Hepatocyte (in vitro differentiated cells): ENCODE data around the gene CCDC148.

Experiments
- CTCF ChIP-seq: fragments of 200-600 bp; sonication (generic); IDR thresholded peaks from 2 replicates; pipeline ENCODE4 v1.5.1; 2016; ENCODE audit warnings: antibody characterized with exemption, mild to moderate bottlenecking; ENCODE audit not compliant: poor library complexity
- EZH2 ChIP-seq: fragments of 200-600 bp; sonication (generic); IDR thresholded peaks from 2 replicates; pipeline ENCODE4 v1.6.1; 2016; ENCODE audit warnings: antibody characterized with exemption, mild to moderate bottlenecking, borderline replicate concordance
- EZH2phosphoT487 ChIP-seq: fragments of 200-600 bp; sonication (generic); IDR thresholded peaks from one replicate; pipeline ENCODE4 v1.6.1; 2018; ENCODE audit warnings: antibody characterized with exemption, mild to moderate bottlenecking, low read depth, moderate library complexity; ENCODE audit not compliant: unreplicated experiment, severe bottlenecking

DNA sequence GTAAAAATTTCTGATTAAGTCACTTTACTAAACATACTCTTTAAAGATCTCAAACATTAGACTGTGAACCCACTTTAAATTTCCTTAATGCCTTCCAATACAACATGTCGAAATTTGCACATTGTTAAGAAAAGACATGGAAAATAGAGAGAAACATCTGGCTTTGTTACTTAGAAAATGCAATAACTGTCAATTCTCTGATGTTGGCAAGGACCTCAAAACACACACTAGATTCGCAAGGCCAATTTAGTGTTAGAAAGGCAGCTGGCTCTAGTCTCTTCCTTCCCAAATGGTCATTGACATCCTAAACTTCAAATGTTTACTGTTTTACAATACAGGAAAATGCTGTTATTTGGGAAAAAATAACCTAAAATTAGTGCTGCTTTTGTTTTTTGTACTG, 244.3 kb downstream of the CCDC148 start:
- TF ChIP-seq EZH2 (no peak), CTCF (no peak), EZH2phosphoT487 (no peak)
